ENCODE measurements around the gene AAK1. TPM values are rescaled to one million over a fixed set of nuclear protein-coding genes. Genes with fewer than 3 reads are reported as not detected.

AAK1 gene
- total RNA-seq, 1 experiment from 2014 or later: 52.0 TPM

DNA sequence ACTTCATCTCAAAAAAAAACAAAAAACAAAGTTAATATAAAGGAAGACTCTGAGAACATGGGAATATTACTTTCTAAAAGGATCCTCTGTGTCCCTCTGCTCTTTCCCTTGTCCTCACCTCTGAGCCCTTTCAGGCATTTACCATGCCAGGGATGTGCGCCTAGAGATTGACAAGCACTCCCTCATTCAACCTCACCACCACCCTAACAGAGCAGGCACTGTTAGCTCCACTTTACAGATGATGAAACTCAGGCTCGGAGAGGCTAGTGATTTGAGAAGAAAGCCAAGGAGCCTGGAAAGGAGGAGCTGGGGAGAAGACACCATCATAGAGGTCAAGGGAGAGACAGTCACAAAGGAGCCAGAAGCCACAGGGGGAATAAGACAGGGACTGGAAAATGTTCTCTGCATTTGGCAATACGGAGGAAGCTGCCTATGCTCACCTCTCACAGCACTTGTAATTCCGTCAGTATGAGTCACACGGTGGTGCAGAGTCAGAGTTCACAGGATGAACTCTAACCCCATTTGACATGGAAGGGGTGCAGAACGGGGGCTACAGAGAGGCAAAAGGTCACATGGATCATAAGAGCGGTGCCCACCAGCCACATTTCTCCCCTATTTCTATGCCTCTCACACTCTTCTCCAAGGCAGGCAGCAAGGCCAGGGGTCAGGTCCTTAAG is 104.5 kb downstream of the AAK1 start:
- DNase-seq (ENCODE audit: low read depth): peak; percentile 24

GRCh38 chr2:69538249-69538648 is 105.3 kb downstream of the AAK1 start:
- DNase-seq (ENCODE audit: low read depth): no peak

GRCh38 chr2:69535817-69536241 is 107.7 kb downstream of the AAK1 start:
- DNase-seq (ENCODE audit: low read depth): no peak

GRCh38 chr2:69531186-69531585 is 112.4 kb downstream of the AAK1 start:
- no peak for DNase-seq (ENCODE audit: low read depth)

DNA sequence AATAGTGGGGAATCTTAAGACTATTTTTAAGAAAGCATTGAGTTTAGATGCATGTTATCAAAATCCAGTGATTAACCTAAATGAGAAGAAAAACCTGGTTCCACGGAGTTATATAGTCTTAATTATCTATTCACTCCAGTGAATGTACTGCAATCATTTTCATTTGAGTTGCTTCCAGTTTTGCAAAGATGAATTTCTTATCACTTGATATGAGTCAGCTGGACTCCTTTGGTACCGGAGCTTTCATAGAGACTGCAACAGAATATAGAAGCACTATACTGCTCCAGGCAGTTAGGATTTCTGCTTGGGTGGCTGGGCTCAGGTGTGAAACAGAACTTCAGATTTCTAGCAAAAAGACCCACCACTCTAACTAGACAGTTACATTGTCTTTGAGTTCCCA is 114.1 kb downstream of the AAK1 start:
- DNase-seq (ENCODE audit: low read depth): no peak

GRCh38 chr2:69525261-69525660 is 118.3 kb downstream of the AAK1 start:
- no peak for DNase-seq (ENCODE audit: low read depth)

DNA sequence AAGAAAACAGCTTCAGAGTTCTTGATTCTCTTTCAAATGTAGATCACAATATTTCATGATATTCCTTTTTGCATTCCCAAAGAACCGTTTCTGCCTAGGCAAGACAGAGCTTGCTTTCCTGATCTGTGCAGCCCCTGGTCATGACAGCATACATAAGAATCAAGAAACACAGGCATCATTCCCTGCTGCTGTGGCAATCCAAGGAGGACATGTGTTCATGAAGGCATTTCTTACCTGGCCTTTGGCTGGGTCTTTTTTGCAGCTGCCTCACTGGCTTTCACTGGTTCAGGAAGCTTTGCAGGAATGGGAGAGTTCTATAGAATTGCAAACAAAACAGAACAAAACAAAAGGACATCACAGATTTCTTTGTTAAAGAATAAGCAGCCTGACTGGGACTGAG is 118.7 kb downstream of the AAK1 start:
- no peak for DNase-seq (ENCODE audit: low read depth)

GRCh38 chr2:69521747-69522146 is 121.8 kb downstream of the AAK1 start:
- DNase-seq (ENCODE audit: low read depth): no peak

- no peak for DNase-seq (ENCODE audit: low read depth)
These were observed 124.7 kb downstream of the AAK1 start for GRCh38 chr2:69518841-69519240.

DNA sequence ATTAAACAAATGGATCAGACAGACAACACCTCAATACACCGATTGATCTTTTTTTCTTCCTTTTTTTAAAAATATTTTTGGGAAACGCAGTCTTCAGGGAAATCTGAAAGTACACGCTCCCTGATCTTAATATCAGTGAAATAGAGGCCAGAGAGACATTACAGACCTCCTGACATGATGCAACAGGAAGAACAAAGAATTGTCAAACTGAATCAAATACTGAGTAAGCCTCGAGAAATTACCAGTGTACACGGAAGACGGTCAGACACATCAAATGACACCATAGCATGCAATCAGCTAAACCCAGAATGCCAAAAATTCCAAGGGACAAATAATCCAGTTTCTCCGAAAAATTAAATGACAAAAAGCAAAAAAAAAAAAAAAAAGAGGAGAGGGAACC is 126.1 kb downstream of the AAK1 start:
- no peak for DNase-seq (ENCODE audit: low read depth)

GRCh38 chr2:69514819-69515218 is 128.7 kb downstream of the AAK1 start:
- no peak for DNase-seq (ENCODE audit: low read depth)

GRCh38 chr2:69514406-69514805 is 129.1 kb downstream of the AAK1 start:
- DNase-seq (ENCODE audit: low read depth): peak; percentile 32

- no peak for DNase-seq (ENCODE audit: low read depth)
These were observed 131.1 kb downstream of the AAK1 start for GRCh38 chr2:69512446-69512845.

DNA sequence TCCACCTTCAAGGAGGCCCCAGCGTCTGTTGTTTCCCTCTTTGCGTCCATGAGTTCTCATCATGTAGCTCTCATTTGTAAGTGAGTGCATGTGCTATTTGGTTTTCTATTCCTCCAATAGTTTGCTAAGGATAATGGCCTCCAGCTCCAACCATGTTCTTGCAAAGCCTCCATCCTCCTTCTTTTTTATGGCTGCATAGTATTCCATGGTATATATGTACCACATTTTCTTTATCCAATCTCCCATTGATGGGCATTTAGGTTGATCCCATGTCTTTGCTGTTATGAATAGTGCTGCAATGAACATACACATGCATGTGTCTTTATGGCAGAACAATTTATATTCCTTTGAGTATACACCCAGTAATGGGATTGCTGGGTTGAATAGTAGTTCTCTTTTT is 133.3 kb downstream of the AAK1 start:
- no peak for DNase-seq (ENCODE audit: low read depth)

GRCh38 chr2:69509750-69510140 is 133.8 kb downstream of the AAK1 start:
- no peak for DNase-seq (ENCODE audit: low read depth)

DNA sequence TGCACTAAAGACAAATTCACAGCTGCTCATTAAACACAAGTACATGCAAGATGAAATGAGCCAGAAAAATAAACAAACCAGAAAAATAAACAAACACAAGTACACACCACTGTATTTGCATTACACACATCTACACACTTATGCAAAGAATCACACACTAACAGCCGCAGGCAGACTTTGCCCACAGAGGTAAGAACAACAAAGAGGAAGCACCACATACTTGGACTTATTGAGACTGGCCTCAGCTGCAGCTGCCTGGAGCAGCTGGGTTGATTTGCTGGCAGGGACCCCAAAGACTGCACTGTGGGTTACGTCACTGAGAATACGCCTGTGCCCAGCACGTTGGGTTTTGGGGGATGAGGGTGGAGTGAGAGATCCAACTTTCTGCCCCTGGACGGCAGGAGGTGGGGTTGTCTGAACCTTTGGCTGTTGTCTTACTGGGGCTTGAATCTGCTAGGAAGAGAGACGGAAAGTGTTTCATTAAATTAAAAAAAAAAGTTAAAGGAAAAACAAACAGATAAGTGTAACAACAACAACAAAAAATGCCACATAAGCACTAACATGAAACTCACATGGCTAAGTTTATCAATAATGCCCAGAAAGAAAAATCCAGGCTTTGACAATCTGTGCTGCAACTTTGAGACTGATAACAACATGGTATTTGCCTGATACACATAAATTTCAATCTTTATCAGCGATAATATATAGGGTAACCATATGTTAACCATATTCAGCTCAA is 134.4 kb downstream of the AAK1 start:
- DNase-seq (ENCODE audit: low read depth): no peak

DNA sequence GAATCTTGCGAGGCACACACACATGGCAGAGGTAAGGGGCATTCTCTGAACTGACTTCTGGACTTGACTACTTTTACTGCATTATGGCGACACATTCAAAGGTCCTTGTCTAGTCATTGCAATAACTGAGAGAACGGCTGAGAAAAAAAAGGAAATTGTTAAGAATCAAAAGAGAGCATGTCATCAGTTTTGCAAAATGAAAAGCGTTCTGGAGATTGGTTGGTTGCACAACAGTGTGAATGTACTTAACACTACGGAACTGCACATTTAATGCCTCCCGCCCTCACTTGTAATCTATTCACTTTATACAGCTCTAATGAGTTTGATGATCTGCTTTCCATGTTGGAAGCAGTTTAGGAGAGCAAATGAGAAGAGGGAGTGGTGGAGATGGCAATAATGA is 137.8 kb downstream of the AAK1 start:
- DNase-seq (ENCODE audit: low read depth): no peak

- no peak for DNase-seq (ENCODE audit: low read depth)
These were observed 142.2 kb downstream of the AAK1 start for GRCh38 chr2:69501301-69501700.

- DNase-seq (ENCODE audit: low read depth): no peak
These were observed 143.6 kb downstream of the AAK1 start for GRCh38 chr2:69499966-69500365.

- no peak for DNase-seq (ENCODE audit: low read depth)
These were observed 144.3 kb downstream of the AAK1 start for GRCh38 chr2:69499242-69499641.

DNA sequence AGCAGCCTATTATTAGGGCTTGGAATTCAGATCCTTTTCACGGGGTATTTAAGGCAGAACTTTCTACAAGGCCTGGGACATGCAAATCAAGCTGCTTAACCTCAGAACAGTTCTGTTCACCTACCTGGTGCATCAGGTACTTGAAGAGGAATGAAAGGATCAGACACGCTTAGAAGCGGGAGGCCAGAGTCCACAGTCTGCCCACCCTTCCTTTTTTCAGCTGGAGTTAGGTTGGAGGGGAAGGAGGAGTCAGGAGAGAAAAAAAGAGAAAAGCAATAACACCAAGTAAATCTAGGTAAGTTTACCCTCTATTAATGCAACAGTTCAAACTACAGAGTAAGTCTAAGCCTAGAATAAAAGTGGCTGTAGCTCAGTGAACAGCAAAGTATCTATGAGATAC is 147.7 kb downstream of the AAK1 start:
- DNase-seq (ENCODE audit: low read depth): no peak

- DNase-seq (ENCODE audit: low read depth): no peak
These were observed 148.5 kb downstream of the AAK1 start for GRCh38 chr2:69495008-69495407.

- DNase-seq (ENCODE audit: low read depth): no peak
These were observed 149.4 kb downstream of the AAK1 start for GRCh38 chr2:69494126-69494525.

- no peak for DNase-seq (ENCODE audit: low read depth)
These were observed 150.3 kb downstream of the AAK1 start for GRCh38 chr2:69493268-69493667.
